ENCODE results near the gene CABCOCO1.

GRCh38 chr10:61749291-61749690, 86.6 kb downstream of the CABCOCO1 start:
- no peak for TF ChIP-seq POLR2A (IDR thresholded peaks at IDR 0.05)
- TF ChIP-seq CTCF (IDR thresholded peaks at IDR 0.05): no peak
- no peak for TF ChIP-seq POLR2AphosphoS5 (IDR thresholded peaks at IDR 0.05)
- TF ChIP-seq EP300 (IDR thresholded peaks at IDR 0.05): no peak

Data from gastroesophageal sphincter (tissue), 3 donors.